Measurements from ENCODE around the gene RNGTT. TPM values are rescaled to one million over a fixed set of nuclear protein-coding genes. Genes with fewer than 3 reads are reported as not detected.

The RNGTT gene
- total RNA-seq, 1 donor from 2014 or later, result 11.4 TPM

GRCh38 chr6:88662653-88663174 is 300.7 kb downstream of the RNGTT start:
- DNase-seq, result no peak
- Histone ChIP-seq H3K4me3 (no peak overlapping the region), H3K27me3 (ENCODE audit: low read depth) (no peaks in the 10 kb centered on the region), H3K36me3 (no peaks in the 10 kb centered on the region), H3K9me3 (peaks cover 24% of the 10 kb centered on the region), H3K27ac (no peak overlapping the region), H3K4me1 (no peaks in the 10 kb centered on the region)
- intact Hi-C loops (cut with DNase I), result no loop called here
- TF ChIP-seq, protein P1, sequence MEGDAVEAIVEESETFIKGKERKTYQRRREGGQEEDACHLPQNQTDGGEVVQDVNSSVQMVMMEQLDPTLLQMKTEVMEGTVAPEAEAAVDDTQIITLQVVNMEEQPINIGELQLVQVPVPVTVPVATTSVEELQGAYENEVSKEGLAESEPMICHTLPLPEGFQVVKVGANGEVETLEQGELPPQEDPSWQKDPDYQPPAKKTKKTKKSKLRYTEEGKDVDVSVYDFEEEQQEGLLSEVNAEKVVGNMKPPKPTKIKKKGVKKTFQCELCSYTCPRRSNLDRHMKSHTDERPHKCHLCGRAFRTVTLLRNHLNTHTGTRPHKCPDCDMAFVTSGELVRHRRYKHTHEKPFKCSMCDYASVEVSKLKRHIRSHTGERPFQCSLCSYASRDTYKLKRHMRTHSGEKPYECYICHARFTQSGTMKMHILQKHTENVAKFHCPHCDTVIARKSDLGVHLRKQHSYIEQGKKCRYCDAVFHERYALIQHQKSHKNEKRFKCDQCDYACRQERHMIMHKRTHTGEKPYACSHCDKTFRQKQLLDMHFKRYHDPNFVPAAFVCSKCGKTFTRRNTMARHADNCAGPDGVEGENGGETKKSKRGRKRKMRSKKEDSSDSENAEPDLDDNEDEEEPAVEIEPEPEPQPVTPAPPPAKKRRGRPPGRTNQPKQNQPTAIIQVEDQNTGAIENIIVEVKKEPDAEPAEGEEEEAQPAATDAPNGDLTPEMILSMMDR (IDR thresholded peaks at IDR 0.05), result no peak
- ATAC-seq, result no peak

DNA sequence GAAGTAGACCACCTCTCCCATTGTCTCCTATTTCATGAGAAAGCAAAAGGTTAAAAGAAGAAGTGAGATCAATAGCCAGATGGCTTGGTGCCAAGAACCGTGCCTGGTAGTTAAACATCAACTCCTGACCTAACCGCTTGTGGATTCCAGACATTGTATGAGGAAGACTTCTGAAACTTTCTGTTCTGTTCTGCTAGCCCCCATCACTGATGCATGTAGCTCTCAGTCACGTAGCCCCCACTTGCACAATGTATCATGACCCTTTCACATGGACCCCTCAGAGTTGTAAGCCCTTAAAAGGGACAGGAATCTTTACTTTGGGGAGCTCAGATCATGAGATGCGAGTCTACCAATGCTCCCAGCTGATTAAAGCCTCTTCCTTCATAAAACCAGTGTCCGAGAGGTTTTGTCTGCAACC is 301.2 kb downstream of the RNGTT start:
- intact Hi-C loops (cut with DNase I), result no loop called here
- TF ChIP-seq, protein P1 (IDR thresholded peaks at IDR 0.05), result no peak
- DNase-seq (no peak), ATAC-seq (no peak)
- Histone ChIP-seq H3K9me3 (peaks cover 29% of the 10 kb centered on the region), H3K36me3 (no peaks in the 10 kb centered on the region), H3K27ac (no peak overlapping the region), H3K4me1 (no peaks in the 10 kb centered on the region), H3K27me3 (ENCODE audit: low read depth) (no peaks in the 10 kb centered on the region), H3K4me3 (no peak overlapping the region)

GRCh38 chr6:88661136-88661535 is 302.3 kb downstream of the RNGTT start:
- Histone ChIP-seq H3K4me1 (no peaks in the 10 kb centered on the region), H3K4me3 (no peak overlapping the region), H3K9me3 (peaks cover 34% of the 10 kb centered on the region), H3K27me3 (ENCODE audit: low read depth) (no peaks in the 10 kb centered on the region), H3K36me3 (no peaks in the 10 kb centered on the region), H3K27ac (no peak overlapping the region)
- DNase-seq (no peak), ATAC-seq (no peak)
- TF ChIP-seq, protein P1 (IDR thresholded peaks at IDR 0.05), result no peak
- intact Hi-C loops (cut with DNase I), result no loop called here

- H3K27ac ChIP-seq, result no peak overlapping the region
- H3K36me3 ChIP-seq, result no peaks in the 10 kb centered on the region
- H3K27me3 ChIP-seq (ENCODE audit: low read depth), result no peaks in the 10 kb centered on the region
- TF ChIP-seq, protein P1 (IDR thresholded peaks at IDR 0.05), result no peak
- DNase-seq (no peak), ATAC-seq (no peak)
- no peaks in the 10 kb centered on the region for H3K4me1 ChIP-seq
- no peak overlapping the region for H3K4me3 ChIP-seq
- peaks cover 26% of the 10 kb centered on the region for H3K9me3 ChIP-seq
- intact Hi-C loops (cut with DNase I), result no loop called here
Observed at GRCh38 chr6:88655586-88655985, 307.8 kb downstream of the RNGTT start.

DNA sequence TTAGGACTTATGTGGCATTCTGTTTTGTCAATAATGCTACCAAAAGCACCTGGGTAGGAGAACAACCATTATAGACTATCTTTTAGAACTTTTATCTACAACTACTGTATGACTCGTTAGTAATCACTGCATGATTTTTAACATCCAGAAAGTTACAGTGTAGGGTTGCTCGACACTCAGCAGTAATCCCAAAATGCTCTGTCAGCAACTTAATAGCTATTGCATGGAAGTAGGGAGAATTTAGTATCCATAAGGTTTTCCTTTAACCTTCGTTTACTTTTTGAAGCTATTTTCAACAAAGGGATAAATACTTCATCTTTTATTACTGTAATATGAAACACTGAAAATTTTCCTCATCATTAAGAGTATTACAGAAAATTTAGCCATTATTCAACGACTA is 309.5 kb downstream of the RNGTT start:
- Histone ChIP-seq H3K4me1 (no peaks in the 10 kb centered on the region), H3K36me3 (no peaks in the 10 kb centered on the region), H3K9me3 (peaks cover 17% of the 10 kb centered on the region), H3K4me3 (no peak overlapping the region), H3K27me3 (ENCODE audit: low read depth) (no peaks in the 10 kb centered on the region), H3K27ac (no peak overlapping the region)
- ATAC-seq, result no peak
- no peak for DNase-seq
- TF ChIP-seq, protein P1 (IDR thresholded peaks at IDR 0.05), result no peak
- intact Hi-C loops (cut with DNase I), result no loop called here

- ATAC-seq (no peak), DNase-seq (no peak)
- Histone ChIP-seq H3K4me1 (no peaks in the 10 kb centered on the region), H3K9me3 (no peaks in the 10 kb centered on the region), H3K27me3 (ENCODE audit: low read depth) (no peaks in the 10 kb centered on the region), H3K36me3 (no peaks in the 10 kb centered on the region), H3K27ac (no peak overlapping the region), H3K4me3 (no peak overlapping the region)
- intact Hi-C loops (cut with DNase I), result no loop called here
- TF ChIP-seq, protein P1 (IDR thresholded peaks at IDR 0.05), result no peak
Observed at GRCh38 chr6:88651400-88651799, 312.0 kb downstream of the RNGTT start.
